Caki2 (cell line): ENCODE results near the gene SPAG7. TPM values are rescaled to one million over a fixed set of nuclear protein-coding genes. Genes with fewer than 3 reads are reported as not detected.
"Not testable (repeated sequence)": the region's sequence is repeated elsewhere in the genome, so short reads cannot be mapped to it uniquely, and the experiment has no call there.

ENCODE experiments used
- DNase-seq: peaks from one replicate; pipeline ENCODE4 v3.0.0-alpha.2; 2015; ENCODE audit warnings: low read depth
- in situ Hi-C: cut with HindIII; loops from 2 replicates; pipeline ENCODE4 v1.10.0; 2016; ENCODE audit warnings: low sequenced_read_pairs, low pct_unique_long_range_greater_than_20kb, mixed read lengths
- total RNA-seq: library from RNA; depleted of rRNA; stranded (reverse); fragments of >200 nt; shearing (Covaris generic); gene quantifications from 2 replicates; pipeline ENCODE4 v1.2.3, GENCODE V29; 2014; ENCODE audit warnings: low replicate concordance

The SPAG7 gene
- total RNA-seq, 1 experiment from 2014 or later = 23.1 TPM

DNA sequence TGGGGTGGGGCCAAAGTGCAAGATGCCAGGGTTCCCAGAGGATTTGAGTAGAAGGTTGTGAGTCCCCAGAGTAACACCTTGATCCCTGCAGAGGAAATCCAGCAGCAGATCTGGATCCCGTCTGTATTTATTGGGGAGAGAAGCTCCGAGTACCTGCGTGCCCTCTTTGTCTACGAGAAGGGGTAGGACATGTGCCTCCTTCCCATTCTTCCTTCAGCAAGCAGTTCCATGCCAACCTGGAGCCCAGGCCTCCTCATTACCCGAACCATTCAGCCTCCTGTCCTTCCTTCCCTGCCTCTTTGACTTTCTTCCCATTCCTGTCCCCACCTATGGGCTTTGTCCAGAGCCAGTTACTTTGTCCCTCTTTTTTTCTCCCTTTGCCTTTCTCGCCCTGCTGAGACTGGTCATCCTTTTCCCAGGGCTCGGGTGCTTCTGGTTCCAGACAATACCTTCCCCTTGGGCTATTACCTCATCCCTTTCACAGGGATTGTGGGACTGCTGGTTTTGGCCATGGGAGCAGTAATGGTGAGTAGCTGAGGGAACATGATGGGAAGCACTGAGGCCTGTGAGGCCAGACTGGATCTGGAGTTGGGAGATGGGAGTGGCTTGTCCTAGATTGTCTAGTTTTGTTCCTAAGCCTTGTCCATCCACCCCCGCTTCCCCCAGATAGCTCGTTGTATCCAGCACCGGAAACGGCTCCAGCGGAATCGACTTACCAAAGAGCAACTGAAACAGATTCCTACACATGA is 24.7 kb downstream of the SPAG7 start:
- in situ Hi-C loops = no loop called here
- DNase-seq = no peak

DNA sequence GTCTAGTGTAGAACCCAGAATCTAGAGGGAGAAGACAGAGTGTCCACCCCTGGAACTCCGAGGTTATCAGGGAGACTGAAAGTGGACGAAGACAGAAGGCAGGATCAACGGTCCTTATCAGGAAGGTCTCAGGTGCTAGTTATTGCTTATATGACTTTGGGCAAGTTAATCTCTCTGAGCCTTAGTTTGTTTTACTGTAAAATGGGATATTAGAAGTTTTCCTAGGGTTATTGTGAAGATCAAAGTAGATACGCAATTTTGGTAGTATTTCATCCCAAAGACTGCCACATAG is 26.4 kb downstream of the SPAG7 start:
- DNase-seq = no peak
- in situ Hi-C loops = no loop called here

DNA sequence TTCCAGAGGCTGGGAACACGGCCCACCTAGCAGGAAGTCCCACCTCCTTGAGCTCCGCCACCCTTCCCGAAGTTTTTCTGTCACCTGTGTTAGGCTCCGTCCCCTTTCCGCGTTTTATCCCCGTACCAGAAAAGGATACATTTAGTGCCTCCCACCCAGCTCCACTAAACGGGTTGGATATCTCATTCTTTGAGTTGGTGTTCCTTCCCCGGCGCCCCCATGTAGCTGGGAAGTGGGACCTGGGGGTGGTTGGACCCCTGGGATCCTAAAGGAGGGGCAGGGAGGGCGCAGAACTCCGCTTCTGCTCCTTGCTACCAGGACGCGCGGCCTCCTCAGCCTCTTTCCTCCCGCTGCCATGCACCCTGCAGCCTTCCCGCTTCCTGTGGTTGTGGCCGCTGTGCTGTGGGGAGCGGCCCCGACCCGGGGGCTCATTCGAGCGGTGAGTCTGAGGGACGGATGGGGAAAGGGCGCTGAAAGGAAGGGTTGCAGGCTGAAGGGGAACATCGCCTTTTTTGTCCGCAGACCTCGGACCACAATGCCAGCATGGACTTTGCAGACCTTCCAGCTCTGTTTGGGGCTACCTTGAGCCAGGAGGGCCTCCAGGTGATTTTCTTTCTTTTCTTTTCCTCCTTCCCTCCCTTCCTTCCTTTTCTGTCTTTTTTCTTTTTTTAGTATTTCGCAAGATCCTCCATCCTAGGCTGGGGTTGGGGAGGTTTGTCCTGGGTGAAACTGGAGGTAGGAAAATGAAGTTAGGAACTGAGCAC is 26.9 kb downstream of the SPAG7 start:
- in situ Hi-C loops = no loop called here
- no peak for DNase-seq

DNA sequence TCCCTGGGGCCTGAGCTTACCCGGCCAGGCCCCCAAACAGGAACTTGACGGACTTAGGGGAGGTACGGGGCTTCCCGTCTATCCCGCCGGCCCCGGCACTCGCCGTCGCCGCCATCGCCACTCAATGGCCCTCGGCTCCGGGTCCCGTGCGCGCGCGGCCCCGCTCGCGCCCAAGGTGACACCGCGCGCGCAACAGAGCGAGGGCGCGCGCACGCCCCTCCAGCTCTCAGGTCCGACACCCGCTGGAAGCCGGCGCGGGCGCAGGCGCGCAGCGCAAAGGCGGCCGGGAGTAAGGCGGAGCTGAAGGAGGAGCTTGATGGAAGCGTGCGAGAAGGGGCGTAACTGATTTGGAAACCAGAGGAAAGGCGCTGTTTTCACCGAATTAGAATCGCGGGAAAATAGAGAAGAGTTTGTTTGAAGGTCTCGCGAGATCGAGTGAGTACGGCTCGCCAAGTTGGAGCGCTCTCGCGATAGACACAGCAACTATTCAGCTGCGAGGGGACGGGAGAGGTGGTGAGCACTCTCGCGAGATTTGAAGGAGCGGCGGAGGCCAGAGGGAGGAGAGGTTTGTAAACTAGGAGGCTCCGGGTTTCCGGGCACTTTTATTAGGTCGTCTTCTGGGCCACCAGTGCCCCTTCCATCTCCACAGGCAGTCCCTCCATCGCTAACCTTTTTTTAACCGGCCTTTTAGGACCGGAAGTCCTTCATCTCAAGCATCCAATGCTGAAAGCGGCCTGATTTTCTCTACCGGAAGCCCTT is 27.6 kb downstream of the SPAG7 start, which contains the start of the genes RNF167 and SLC25A11:
Gene RNF167, plus strand, starts transcription at position 473 of the 759 bp plus-strand sequence. CDS start 642 bp downstream, outside the sequence.
Gene SLC25A11, minus strand, starts transcription at position 251 of the 759 bp plus-strand sequence. Its CDS starts 136 bp downstream, at position 115.
- in situ Hi-C loops = no loop called here
- peak; percentile 98 for DNase-seq

DNA sequence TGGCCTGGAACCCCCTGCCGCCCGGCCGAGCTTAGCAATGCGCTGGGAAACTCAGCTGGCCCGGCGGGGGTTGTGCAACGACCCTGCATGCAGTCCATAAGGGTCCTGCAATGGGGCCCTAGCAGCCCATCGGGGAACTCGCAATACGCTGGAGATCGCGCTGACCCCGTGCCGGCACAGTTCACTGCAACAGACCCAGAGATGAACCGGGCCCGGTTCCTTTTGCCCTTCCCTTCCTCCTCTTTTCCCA is 28.1 kb downstream of the SPAG7 start:
- in situ Hi-C loops = no loop called here
- DNase-seq = no peak

DNA sequence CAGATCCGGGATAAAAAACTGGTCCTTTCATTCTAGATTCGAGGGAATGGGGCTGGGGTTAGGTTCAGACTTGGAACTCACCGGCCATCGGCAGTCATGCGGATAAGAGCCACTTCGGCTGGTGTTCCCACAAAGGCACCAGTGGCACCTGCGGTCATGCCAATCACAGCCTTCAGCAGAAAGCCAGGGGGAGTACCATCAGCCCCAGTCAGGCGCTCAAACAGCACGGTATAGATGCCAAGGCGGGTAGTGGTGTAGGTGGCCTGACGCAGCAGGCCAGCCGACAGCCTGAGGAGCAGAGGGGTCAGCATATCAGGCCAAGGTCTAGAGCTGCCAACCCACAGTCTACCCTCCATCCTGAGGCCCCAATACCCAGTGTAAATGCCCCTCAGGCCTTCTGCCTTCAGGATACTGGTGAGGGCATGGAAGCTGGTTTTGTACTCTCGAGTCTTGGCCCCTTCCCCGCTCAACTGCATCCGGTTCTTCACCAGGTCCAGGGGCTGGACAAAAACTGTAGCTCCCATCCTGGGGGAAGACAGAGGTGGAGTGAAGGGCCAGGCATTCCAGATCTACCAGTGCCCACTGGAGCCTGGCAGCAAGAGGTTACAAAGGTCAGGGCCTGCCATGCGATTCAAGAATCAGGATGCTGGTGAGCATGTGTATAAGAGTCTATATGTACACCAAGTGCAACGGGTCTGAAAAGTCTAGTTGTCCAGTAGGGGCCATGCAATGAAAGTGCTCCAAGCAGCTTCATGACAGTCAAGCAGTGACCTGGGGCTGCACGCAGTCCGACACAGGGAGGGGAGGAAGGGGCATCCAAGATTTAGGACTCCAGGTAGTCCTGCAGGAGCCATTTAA is 28.7 kb downstream of the SPAG7 start:
- DNase-seq = no peak
- in situ Hi-C loops = no loop called here

DNA sequence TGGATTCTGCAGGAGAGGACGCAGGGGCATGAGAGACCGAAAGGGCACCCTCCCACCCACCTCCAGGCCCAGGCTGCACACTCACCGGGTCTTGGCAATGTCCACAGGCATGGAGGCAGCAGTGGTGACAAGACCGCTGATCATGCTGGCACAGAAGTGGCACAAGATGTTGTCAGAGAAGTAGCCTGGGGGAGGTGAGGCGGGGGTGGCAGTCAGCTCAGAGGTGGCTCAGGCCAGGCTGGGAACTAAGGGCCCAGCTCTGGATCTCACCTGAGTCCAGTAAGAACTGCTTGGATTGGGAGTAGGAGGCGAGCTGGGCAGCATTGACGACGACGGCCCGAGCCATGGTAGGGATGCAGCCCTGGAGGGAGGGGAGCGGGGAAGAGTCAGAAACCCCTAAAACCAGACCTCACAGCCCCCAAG is 29.5 kb downstream of the SPAG7 start:
- in situ Hi-C loops = no loop called here
- no peak for DNase-seq

DNA sequence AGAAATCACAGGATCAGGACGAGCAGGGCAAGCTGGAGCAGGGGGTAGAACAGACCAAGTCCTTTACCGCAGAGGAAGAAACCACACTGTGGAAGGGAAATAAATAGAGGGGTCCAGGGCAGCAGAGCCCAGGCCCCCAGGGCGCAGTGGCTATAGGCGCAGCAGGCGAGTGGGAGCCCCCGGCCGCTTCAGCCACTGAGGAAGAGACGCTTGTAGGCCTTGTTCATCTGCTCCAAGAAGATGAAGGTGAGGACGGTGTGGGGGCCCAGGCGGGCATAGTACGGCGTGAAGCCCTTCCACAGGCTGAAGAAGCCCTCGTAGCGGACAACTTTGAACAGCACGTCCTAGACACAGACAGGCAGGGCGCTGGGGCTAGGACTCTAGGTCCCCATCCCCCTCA is 30.1 kb downstream of the SPAG7 start:
- no peak for DNase-seq
- in situ Hi-C loops = no loop called here

DNA sequence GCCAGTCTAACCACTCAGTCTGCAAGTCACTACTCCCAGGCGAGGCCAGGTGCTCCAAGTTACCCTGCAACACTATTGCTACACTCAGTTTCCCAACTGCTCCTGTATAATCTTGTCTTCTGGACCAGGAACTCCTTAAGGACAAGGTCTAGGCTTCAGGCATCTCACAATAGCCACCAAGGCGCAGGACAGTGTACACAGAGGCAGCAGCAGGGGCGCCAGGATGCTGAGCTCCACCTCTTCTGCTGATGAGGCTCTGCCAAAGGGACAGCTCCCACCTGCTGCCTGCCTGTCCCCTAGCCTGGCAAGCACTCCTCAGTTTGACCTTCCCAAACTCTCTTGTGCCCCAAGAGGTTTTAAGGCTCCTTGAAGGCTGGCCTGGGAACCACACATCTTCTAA is 31.2 kb downstream of the SPAG7 start:
- in situ Hi-C loops = no loop called here

DNA sequence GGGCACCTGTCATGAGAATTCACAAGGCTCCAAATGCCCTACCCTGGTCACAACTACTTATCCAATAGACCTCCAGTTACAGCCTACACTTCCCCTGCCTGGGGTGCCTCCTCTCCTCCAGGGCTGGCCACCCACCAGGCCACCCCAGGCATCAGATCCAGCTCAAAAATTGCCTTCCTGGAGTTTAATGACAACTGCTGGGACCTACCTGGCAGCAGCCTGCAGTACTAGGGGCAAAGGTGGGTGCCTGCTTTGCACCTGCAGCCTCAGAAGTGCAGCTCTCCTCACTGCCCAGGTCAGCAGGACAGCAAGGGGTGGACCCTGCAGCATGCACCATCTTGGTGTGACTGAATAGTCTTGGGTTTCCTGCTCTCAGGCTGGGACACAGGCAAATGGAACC is 32.0 kb downstream of the SPAG7 start:
- DNase-seq = no peak
- in situ Hi-C loops = no loop called here

More for the DNA sequence above, 31.2 kb downstream of the SPAG7 start:
- DNase-seq = no peak

DNA sequence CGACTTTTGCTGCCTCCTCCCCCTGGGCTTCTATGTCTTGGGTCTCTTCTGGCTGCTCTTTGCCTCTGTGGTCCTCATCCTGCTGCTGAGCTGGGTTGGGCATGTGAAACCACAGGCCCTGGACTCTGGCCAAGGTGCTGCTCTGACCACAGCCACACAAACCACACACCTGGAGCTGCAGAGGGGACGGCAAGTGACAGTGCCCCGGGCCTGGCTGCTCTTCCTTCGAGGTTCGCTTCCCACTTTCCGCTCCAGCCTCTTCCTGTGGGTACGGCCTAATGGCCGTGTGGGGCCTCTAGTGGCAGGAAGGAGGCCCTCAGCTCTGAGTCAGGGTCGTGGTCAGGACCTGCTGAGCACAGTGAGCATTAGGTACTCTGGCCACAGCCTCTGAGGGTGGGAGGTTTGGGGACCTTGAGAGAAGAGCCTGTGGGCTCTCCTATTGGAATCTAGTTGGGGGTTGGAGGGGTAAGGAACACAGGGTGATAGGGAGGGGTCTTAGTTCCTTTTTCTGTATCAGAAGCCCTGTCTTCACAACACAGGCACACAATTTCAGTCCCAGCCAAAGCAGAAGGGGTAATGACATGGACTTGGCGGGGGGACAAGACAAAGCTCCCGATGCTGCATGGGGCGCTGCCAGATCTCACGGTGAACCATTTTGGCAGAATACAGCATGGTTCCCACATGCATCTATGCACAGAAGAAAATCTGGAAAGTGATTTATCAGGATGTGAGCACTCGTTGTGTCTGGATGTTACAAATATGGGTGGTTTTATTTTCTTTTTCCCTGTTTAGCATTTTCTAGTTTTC is 33.2 kb downstream of the SPAG7 start:
- in situ Hi-C loops = no loop called here
- DNase-seq = peak; percentile 48

DNA sequence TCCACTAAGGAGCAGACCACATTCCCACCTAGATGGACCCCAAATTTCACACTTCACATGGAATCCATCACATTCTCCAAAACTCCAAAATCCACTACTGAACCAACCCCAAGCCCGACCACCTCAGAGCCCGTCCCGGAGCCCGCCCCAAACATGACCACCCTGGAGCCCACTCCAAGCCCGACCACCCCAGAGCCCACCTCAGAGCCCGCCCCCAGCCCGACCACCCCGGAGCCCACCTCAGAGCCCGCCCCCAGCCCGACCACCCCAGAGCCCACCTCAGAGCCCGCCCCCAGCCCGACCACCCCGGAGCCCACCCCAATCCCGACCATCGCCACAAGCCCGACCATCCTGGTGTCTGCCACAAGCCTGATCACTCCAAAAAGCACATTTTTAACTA is 34.0 kb downstream of the SPAG7 start:
- in situ Hi-C loops = no loop called here
- no peak for DNase-seq

DNA sequence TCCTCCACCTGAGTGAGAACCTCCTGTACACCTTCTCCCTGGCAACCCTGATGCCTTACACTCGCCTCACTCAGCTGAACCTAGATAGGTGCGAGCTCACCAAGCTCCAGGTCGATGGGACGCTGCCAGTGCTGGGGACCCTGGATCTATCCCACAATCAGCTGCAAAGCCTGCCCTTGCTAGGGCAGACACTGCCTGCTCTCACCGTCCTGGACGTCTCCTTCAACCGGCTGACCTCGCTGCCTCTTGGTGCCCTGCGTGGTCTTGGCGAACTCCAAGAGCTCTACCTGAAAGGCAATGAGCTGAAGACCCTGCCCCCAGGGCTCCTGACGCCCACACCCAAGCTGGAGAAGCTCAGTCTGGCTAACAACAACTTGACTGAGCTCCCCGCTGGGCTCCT is 34.9 kb downstream of the SPAG7 start:
- DNase-seq = no peak
- in situ Hi-C loops = no loop called here

DNA sequence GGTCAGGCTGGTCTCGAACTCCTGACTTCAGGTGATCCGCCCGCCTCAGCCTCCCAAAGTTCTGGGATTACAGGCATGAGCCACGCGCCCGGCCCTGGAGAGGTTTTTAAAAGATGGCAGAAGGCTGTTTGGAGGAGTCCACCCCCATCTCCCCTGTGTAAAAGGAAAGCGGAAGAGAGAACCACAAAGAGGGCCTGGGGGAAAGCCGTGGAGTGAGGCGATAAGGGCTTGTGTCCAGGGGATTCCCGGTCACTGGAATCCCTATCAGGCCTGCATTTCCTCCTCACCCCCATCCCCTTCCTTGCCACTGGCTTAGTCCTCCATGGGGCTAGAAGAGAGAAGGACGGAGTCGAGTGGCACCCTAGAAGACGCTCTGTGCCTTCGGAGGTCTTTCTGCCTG is 35.7 kb downstream of the SPAG7 start, which contains the start of gene GP1BA:
Gene GP1BA, plus strand, starts transcription at position 315 of the 400 bp plus-strand sequence. CDS start 328 bp downstream, outside the sequence.
- no peak for DNase-seq
- in situ Hi-C loops = no loop called here

DNA sequence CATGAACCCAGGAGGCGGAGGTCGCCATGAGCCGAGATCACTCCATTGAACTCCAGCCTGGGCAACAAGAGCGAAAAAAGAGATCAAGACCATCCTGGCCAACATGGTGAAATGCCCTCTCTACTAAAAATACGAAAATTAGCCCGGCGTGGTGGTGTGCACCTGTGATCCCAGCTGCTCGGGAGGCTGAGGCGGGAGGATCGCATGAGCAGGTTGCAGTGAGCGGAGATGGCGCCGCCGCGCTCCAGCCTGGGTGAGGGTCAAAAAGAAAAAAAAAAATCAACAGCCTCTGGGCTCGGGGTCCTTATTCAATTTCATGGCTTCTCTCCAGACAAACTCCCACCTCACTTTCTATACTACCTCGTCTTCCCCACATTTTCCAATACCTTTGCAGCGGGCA is 38.7 kb downstream of the SPAG7 start:
- DNase-seq = no peak
- in situ Hi-C loops = no loop called here

DNA sequence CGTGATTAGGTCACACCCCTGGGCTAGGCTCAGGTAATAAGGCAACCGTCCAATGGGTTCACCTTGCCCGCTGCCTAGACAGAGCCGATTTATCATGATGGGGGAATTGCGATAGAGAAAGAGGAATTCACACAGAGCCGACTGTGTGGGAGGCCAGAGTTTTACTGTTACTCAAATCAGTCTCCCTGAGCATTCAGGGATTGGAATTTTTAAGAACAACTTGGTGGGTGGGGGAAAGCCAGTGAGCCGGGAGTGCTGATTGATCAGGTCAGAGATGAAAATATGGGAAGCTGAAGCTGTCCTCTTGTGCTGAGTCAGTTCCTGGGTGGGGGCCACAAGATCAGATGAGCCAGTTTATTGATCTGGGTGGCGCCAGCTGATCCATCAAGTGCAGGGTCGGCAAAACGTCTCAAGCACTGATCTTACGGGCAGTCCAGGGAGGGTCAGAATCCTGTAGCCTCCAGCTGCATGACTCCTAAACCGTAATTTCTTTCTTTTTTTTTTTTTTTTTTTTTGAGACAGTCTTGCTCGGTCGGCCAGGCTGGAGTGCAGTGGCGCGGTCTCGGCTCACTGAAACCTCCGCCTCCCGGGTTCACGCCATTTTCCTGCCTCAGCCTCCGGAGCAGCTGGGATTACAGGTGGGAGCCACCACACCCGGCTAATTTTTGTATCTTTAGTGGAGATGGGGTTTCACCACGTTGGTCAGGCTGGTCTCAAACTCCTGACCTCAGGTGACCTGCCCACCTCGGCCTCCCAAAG is 40.9 kb downstream of the SPAG7 start:
- in situ Hi-C loops, DNase-seq: not testable (repeated sequence)

DNA sequence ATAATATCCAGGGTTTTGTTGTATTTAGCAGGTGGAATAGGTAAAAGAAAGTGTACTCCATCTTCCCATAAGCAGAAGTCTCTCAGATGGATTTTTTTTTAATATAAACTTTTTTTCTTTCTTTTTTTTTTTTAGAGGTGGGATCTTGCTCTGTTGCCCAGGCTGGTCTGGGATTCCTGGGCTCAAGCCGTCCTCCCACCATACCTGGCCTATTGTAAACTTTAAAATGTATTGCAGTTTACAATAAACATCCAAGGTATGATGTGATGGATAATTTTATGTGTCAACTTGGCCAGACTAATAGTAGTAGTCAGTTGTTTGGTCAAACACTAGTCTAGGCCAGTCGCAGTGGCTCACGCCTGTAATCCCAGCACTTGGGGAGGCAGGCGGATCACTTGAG is 46.3 kb downstream of the SPAG7 start:
- in situ Hi-C loops = no loop called here
- DNase-seq = no peak
